ENCODE measurements around the gene EFEMP1. TPM values are rescaled to one million over a fixed set of nuclear protein-coding genes. Genes with fewer than 3 reads are reported as not detected.

EFEMP1 gene
- total RNA-seq (2021) (61.3 and 86.3 TPM in 2 replicates), Bru-seq, nascent RNA (percentile 74 among the genes with signal in this experiment), BruChase-seq, experiment 1, labeled RNA remaining after a 2-hour chase (percentile 77 among the genes with signal in this experiment), BruChase-seq, experiment 2, labeled RNA remaining after a 6-hour chase (percentile 72 among the genes with signal in this experiment)
- long read RNA-seq, transcript EFEMP1-201 (12 exons, 1,820 nt), result minor isoform, 56 of 217 reads
- long read RNA-seq, transcript EFEMP1-202 (11 exons, 3,024 nt), result major isoform, 121 of 217 reads
- long read RNA-seq, partial matches to known transcripts, result 12 of 217 reads
- long read RNA-seq, other reads (novel, unspliced or antisense), result 28 of 217 reads

GRCh38 chr2:55923091-55923981 is at the start of gene EFEMP1:
EFEMP1 (minus strand) TSS chr2:55923782; CDS start chr2:55922440, 1,342 bp downstream.
- Histone ChIP-seq H3K4me1 (replicated peaks; ENCODE audit: insufficient read depth) (peaks cover 6% of the 10 kb centered on the region; the same call in 1 of the 2 replicates), H3K36me3 (ENCODE audit: low read depth) (no peaks in the 10 kb centered on the region), H3F3A (ENCODE audit: insufficient read depth, low read depth) (no peaks in the 10 kb centered on the region), H4K20me1 (ENCODE audit: insufficient read depth) (no peaks in the 10 kb centered on the region), H2AFZ (peak within 1 kb of the TSS; percentile 89), H3K27ac (no peak within 1 kb of the TSS), H3K9me3 (ENCODE audit: insufficient read depth, low read depth) (no peaks in the 10 kb centered on the region), H3K27me3 (ENCODE audit: insufficient read depth, low read depth) (peaks cover 22% of the 10 kb centered on the region; the same call in 1 of the 2 replicates), H3K9me2 (ENCODE audit: insufficient read depth) (no peaks in the 10 kb centered on the region), H3K4me3 (peak within 1 kb of the TSS; percentile 62), H3K79me2 (ENCODE audit: low read depth) (no peaks in the 10 kb centered on the region), H3K4me2 (peak within 1 kb of the TSS; percentile 96)
- peak; percentile 56 to 80 for DNase-seq
- no TSS peak for BruUV-seq (replicated peaks)
- CTCF ChIA-PET, result interaction anchor here (0.6 to 1.5 kb wide), 2 partner anchors 152 kb away, joined by 3 to 4 read pairs; no protein-coding TSS in a partner anchor
- POLR2A ChIA-PET (ENCODE audit: unreplicated experiment), result interaction anchor here (0.6 to 0.7 kb wide), 4 partner anchors 18 to 206 kb away, joined by 3 to 4 read pairs (median 4); no protein-coding TSS in a partner anchor
- TF ChIP-seq CTCF (conservative IDR thresholded peaks at IDR 0.05), result no peak
- intact Hi-C loops (cut with micrococcal nuclease; ENCODE audit: unreplicated experiment), result loop anchor here (1.0 to 5.0 kb wide), 4 partner anchors 35 to 151 kb away; no protein-coding TSS in a partner anchor

- Histone ChIP-seq H3K9me2 (ENCODE audit: insufficient read depth) (0 out of 2 replicates have a peak, but pooled peaks cover 5% of the 10 kb centered on the region), H3K79me2 (ENCODE audit: low read depth) (no peaks in the 10 kb centered on the region), H3K36me3 (ENCODE audit: low read depth) (no peaks in the 10 kb centered on the region), H4K20me1 (ENCODE audit: insufficient read depth) (no peaks in the 10 kb centered on the region), H3K27ac (no peak overlapping the region), H3K9me3 (ENCODE audit: insufficient read depth, low read depth) (no peaks in the 10 kb centered on the region), H3F3A (ENCODE audit: insufficient read depth, low read depth) (no peaks in the 10 kb centered on the region), H3K4me3 (no peak overlapping the region), H3K4me2 (no peak overlapping the region), H3K4me1 (replicated peaks; ENCODE audit: insufficient read depth) (no peaks in the 10 kb centered on the region), H3K27me3 (ENCODE audit: insufficient read depth, low read depth) (no peaks in the 10 kb centered on the region), H2AFZ (no peak overlapping the region)
- no peak for TF ChIP-seq CTCF (conservative IDR thresholded peaks at IDR 0.05)
- no peak for TF ChIP-seq EZH2 (IDR thresholded peaks at IDR 0.05; ENCODE audit: low read depth)
- DNase-seq, result no peak
- POLR2A ChIA-PET (ENCODE audit: unreplicated experiment), result interaction anchor here (0.6 kb wide), 1 partner anchor 1420 kb away, joined by 3 read pairs; no protein-coding TSS in a partner anchor
- CTCF ChIA-PET, result no interaction called here
- no TSS peak for BruUV-seq (replicated peaks)
- intact Hi-C loops (cut with micrococcal nuclease; ENCODE audit: unreplicated experiment), result no loop called here
These were observed 46.9 kb upstream of the EFEMP1 start for GRCh38 chr2:55970500-55970899.

GRCh38 chr2:55968941-55969340 is 45.4 kb upstream of the EFEMP1 start:
- H3F3A ChIP-seq (ENCODE audit: insufficient read depth, low read depth), result no peaks in the 10 kb centered on the region
- DNase-seq, result no peak
- H3K9me3 ChIP-seq (ENCODE audit: insufficient read depth, low read depth), result no peaks in the 10 kb centered on the region
- ChIA-PET CTCF (no interaction called here), POLR2A (ENCODE audit: unreplicated experiment) (no interaction called here)
- BruUV-seq (replicated peaks), result no TSS peak
- no peaks in the 10 kb centered on the region for H3K79me2 ChIP-seq (ENCODE audit: low read depth)
- H3K4me1 ChIP-seq (replicated peaks; ENCODE audit: insufficient read depth), result no peaks in the 10 kb centered on the region
- no peak overlapping the region for H3K4me2 ChIP-seq
- no peaks in the 10 kb centered on the region for H4K20me1 ChIP-seq (ENCODE audit: insufficient read depth)
- no peaks in the 10 kb centered on the region for H3K36me3 ChIP-seq (ENCODE audit: low read depth)
- H2AFZ ChIP-seq, result no peak overlapping the region
- no peaks in the 10 kb centered on the region for H3K9me2 ChIP-seq (ENCODE audit: insufficient read depth)
- H3K27ac ChIP-seq, result no peak overlapping the region
- no peak overlapping the region for H3K4me3 ChIP-seq
- intact Hi-C loops (cut with micrococcal nuclease; ENCODE audit: unreplicated experiment), result no loop called here
- H3K27me3 ChIP-seq (ENCODE audit: insufficient read depth, low read depth), result no peaks in the 10 kb centered on the region
- TF ChIP-seq CTCF (conservative IDR thresholded peaks at IDR 0.05) (no peak), EZH2 (IDR thresholded peaks at IDR 0.05; ENCODE audit: low read depth) (no peak)

All from PC-9 (cell line).